Endothelial cell of umbilical vein (primary cell): ENCODE results near the gene LMX1A. TPM values are rescaled to one million over a fixed set of nuclear protein-coding genes. Genes with fewer than 3 reads are reported as not detected.

Source experiments
- BruUV-seq: library from RNA; stranded (reverse); fragments of 400-500 nt; replicated peaks from 2 replicates; lab custom pipeline; 2021; lab: Mats Ljungman, UMichigan
- CTCF ChIA-PET: fragments of 300-600, 350-600 bp; sonication (Branson Sonifier 250); formaldehyde crosslinking; loops from one replicate; lab custom pipeline; 2021; ENCODE audit warnings: antibody characterized with exemption, inconsistent platforms; lab: Charles Lee
- POLR2A ChIA-PET: fragments of 300-600, 350-600 bp; sonication (Branson Sonifier 250); formaldehyde crosslinking; loops from one replicate; lab custom pipeline; 2021; ENCODE audit warnings: antibody characterized with exemption, inconsistent platforms; lab: Charles Lee
- DNase-seq: peaks from one replicate; pipeline ENCODE4 v3.0.0-alpha.2; 2011; ENCODE audit warnings: low read depth, low spot score
- FAIRE-seq: peaks from 2 replicates; lab custom pipeline; 2011; peaks lifted over from hg19 to GRCh38; lab: Jason Lieb, UNC
- H2AFZ ChIP-seq: 2 replicates; pipeline ENCODE4 v1.6.0; 2012; ENCODE audit warnings: low read depth, low read length, control low read depth, inconsistent platforms
- H3K27ac ChIP-seq: 2 replicates; pipeline ENCODE4 v1.5.1; 2011; ENCODE audit warnings: low read depth, mild to moderate bottlenecking, control low read depth, low read length, moderate library complexity; ENCODE audit not compliant: insufficient read depth
- H3K27me3 ChIP-seq, 2 experiments: 2 replicates each; pipeline versions ENCODE4 v1.6.0 to v1.6.1; 2011; ENCODE audit warnings: low read length in 2 of 2, mixed read lengths in 1 of 2; ENCODE audit not compliant: control insufficient read depth in 2 of 2, insufficient read depth in 2 of 2
- H3K36me3 ChIP-seq, 2 experiments: 2 replicates in 1 of 2; 3 replicates in 1 of 2; pipeline ENCODE4 v1.5.1; 2011; ENCODE audit warnings: low read length in 2 of 2, mild to moderate bottlenecking in 1 of 2, moderate library complexity in 1 of 2; ENCODE audit not compliant: control insufficient read depth in 2 of 2, insufficient read depth in 2 of 2; ENCODE audit errors: extremely low read depth in 1 of 2
- H3K4me1 ChIP-seq: 3 replicates; pipeline ENCODE4 v1.5.1; 2011; ENCODE audit warnings: mild to moderate bottlenecking, low read length; ENCODE audit not compliant: control insufficient read depth, insufficient read depth; ENCODE audit errors: extremely low read depth
- H3K4me2 ChIP-seq: 2 replicates; pipeline ENCODE4 v1.6.1; 2011; ENCODE audit warnings: low read length, control low read depth, mixed read lengths; ENCODE audit not compliant: insufficient read depth
- H3K4me3 ChIP-seq, 3 experiments: fragments of 200-600 bp in 1 of 3; sonication (generic), shearing (Covaris generic) in 1 of 3; replicated peaks in 1 of 3; 2 replicates each; pipeline ENCODE4 v1.5.1; 2011 to 2016; ENCODE audit warnings: control low read depth in 3 of 3, low read length in 3 of 3, mild to moderate bottlenecking in 2 of 3, inconsistent platforms in 1 of 3, low read depth in 1 of 3, moderate library complexity in 1 of 3; ENCODE audit not compliant: insufficient read depth in 1 of 3
- H3K79me2 ChIP-seq: 2 replicates; pipeline ENCODE4 v1.6.0; 2012; ENCODE audit warnings: low read length, inconsistent platforms; ENCODE audit not compliant: control insufficient read depth, insufficient read depth
- H3K9ac ChIP-seq: replicated peaks from 2 replicates; pipeline ENCODE3; 2011; ENCODE audit warnings: low read length, control low read depth; ENCODE audit not compliant: insufficient read depth; ENCODE audit errors: extremely low read depth
- H3K9me1 ChIP-seq: replicated peaks from 3 replicates; pipeline ENCODE4 v1.6.0; 2011; ENCODE audit warnings: mild to moderate bottlenecking, low read length; ENCODE audit not compliant: control insufficient read depth, insufficient read depth; ENCODE audit errors: extremely low read depth
- H3K9me3 ChIP-seq: replicated peaks from 2 replicates; pipeline ENCODE4 v1.5.1; 2012; ENCODE audit warnings: low read length, inconsistent platforms; ENCODE audit not compliant: control insufficient read depth, insufficient read depth
- H4K20me1 ChIP-seq: replicated peaks from 2 replicates; pipeline ENCODE3; 2011; ENCODE audit warnings: mild to moderate bottlenecking, low read length; ENCODE audit not compliant: control insufficient read depth, insufficient read depth; ENCODE audit errors: extremely low read depth
- EZH2 ChIP-seq: IDR thresholded peaks from 2 replicates; pipeline ENCODE4 v1.6.1; 2012; ENCODE audit warnings: borderline replicate concordance, low read depth, mild to moderate bottlenecking, moderate library complexity, low read length, inconsistent platforms; ENCODE audit not compliant: severe bottlenecking
- POLR2A ChIP-seq: IDR thresholded peaks from 2 replicates; pipeline ENCODE4 v1.6.1; 2012; ENCODE audit warnings: low read depth, mild to moderate bottlenecking, control low read depth, low read length
- dilution Hi-C: fragments of 300-500 bp; cut with MboI; formaldehyde crosslinking; loops from one replicate; pipeline ENCODE4 v1.15.0; 2019; ENCODE audit warnings: low sequenced_read_pairs; ENCODE audit not compliant: extremely low pct_ligation_motif_present
- intact Hi-C: fragments of 100-400 bp; cut with micrococcal nuclease; formaldehyde crosslinking; loops from one replicate; pipeline ENCODE4 v1.10.0; 2022
- polyA plus RNA-seq, 4 experiments: library from polyadenylated mRNA; depleted of rRNA in 3 of 4; stranded (reverse) in 3 of 4; unstranded in 1 of 4; fragments of >200 nt; gene quantifications; 2 replicates each; pipeline versions ENCODE4 v1.2.1 to v1.2.3, GENCODE V29; 2011 to 2012; ENCODE audit warnings: missing spikeins in 1 of 4
- total RNA-seq: library from RNA; stranded (reverse); gene quantifications from 2 replicates; pipeline ENCODE4 v1.2.3, GENCODE V29; 2021
- TF ChIP-seq, protein P1 (sequence below), 2 donors: IDR thresholded peaks; 1 replicate in 1 of 2; 2 replicates in 1 of 2; pipeline ENCODE4 v1.5.1; 2011; ENCODE audit warnings: low read length in 2 of 2, mild to moderate bottlenecking in 2 of 2, moderate library complexity in 2 of 2, control low read depth in 1 of 2, inconsistent platforms in 1 of 2, low read depth in 1 of 2; ENCODE audit not compliant: insufficient read depth in 1 of 2; ENCODE audit errors: extremely low read depth in 1 of 2

LMX1A gene
- total and polyA plus RNA-seq, 2 donors (not counting 3 experiments of a cell fraction or from before 2014, with no cell fraction given) = not detected

GRCh38 chr1:165392634-165393571 lies 36.4 kb upstream of the LMX1A start:
- DNase-seq = peak; percentile 67
- H3K4me1 ChIP-seq = peaks cover 8% of the 10 kb centered on the region
- TF ChIP-seq, protein P1, sequence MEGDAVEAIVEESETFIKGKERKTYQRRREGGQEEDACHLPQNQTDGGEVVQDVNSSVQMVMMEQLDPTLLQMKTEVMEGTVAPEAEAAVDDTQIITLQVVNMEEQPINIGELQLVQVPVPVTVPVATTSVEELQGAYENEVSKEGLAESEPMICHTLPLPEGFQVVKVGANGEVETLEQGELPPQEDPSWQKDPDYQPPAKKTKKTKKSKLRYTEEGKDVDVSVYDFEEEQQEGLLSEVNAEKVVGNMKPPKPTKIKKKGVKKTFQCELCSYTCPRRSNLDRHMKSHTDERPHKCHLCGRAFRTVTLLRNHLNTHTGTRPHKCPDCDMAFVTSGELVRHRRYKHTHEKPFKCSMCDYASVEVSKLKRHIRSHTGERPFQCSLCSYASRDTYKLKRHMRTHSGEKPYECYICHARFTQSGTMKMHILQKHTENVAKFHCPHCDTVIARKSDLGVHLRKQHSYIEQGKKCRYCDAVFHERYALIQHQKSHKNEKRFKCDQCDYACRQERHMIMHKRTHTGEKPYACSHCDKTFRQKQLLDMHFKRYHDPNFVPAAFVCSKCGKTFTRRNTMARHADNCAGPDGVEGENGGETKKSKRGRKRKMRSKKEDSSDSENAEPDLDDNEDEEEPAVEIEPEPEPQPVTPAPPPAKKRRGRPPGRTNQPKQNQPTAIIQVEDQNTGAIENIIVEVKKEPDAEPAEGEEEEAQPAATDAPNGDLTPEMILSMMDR (IDR thresholded peaks at IDR 0.05; ENCODE audit: extremely low read depth in 1 of 2, insufficient read depth in 1 of 2, low read depth in 1 of 2, low read length in 2 of 2) = peak; percentile 90 to 92
- TF ChIP-seq EZH2 (peak; percentile 46), POLR2A (no peak)
- no peaks in the 10 kb centered on the region for H3K36me3 ChIP-seq
- no peak overlapping the region for H3K9ac ChIP-seq
- H3K4me3 ChIP-seq = no peak overlapping the region
- no peaks in the 10 kb centered on the region for H4K20me1 ChIP-seq
- CTCF ChIA-PET = interaction anchor here (0.6 to 8.9 kb wide), 34 partner anchors 9 to 1086 kb away, joined by 3 to 376 read pairs (median 4); partner anchors contain the start of genes LRRC52 and MGST3
- H3K9me3 ChIP-seq = no peaks in the 10 kb centered on the region
- H3K4me2 ChIP-seq = no peak overlapping the region
- BruUV-seq = no TSS peak
- intact Hi-C loops = loop anchor here (1.0 to 5.0 kb wide), 3 partner anchors 135 to 519 kb away; no protein-coding TSS in a partner anchor
- H2AFZ ChIP-seq = peak overlapping the region; percentile 39
- POLR2A ChIA-PET = no interaction called here
- no peaks in the 10 kb centered on the region for H3K9me1 ChIP-seq
- no peaks in the 10 kb centered on the region for H3K79me2 ChIP-seq
- dilution Hi-C loops = no loop called here
- peak; percentile 84 for FAIRE-seq
- H3K27ac ChIP-seq = no peak overlapping the region
- H3K27me3 ChIP-seq = peaks cover 19 to 32% of the 10 kb centered on the region in 2 experiments
